ENCODE results near the gene BRSK2.
"Not testable (repeated sequence)": the region's sequence is repeated elsewhere in the genome, so short reads cannot be mapped to it uniquely, and the experiment has no call there.

The BRSK2 gene

DNA sequence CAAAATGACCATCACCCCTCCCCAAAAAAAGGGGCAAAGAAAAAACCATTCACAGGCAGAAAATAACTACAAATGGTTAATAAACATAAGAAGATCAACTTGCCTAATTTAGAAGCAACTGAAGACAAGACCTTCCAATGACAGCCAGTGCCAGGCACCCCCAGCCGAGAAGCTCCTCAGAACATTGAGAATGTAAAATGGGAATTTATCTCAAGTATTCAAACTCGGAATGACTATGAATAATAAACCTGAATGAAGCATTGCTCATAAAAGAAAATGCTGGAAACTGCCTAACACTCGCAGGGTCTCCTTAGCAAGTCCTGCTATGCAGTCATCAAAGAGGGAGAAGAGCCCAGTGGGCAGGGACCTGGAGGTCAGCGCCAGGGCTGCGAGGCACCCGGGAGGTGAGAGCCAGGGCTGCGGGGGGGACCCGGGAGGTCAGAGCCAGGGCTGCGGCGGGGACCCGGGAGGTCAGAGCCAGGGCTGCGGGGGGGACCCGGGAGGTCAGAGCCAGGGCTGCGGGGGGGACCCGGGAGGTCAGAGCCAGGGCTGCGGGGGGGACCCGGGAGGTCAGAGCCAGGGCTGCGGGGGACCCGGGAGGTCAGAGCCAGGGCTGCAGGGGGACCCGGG is 120.0 kb downstream of the BRSK2 start:
- Histone ChIP-seq H3K27ac (ENCODE audit: insufficient read depth, low read length, poor library complexity, severe bottlenecking) (no peak overlapping the region), H3K4me1 (ENCODE audit: control insufficient read depth, insufficient read depth, low read length, poor library complexity, severe bottlenecking) (peaks cover 7% of the 10 kb centered on the region), H3K4me3 (ENCODE audit: insufficient read depth, low read depth, low read length, poor library complexity, severe bottlenecking) (no peak overlapping the region), H3K9me3 (ENCODE audit: control insufficient read depth, low read length) (no peaks in the 10 kb centered on the region), H3K27me3 (replicated peaks; ENCODE audit: control insufficient read depth, insufficient read depth, low read length, poor library complexity, severe bottlenecking) (no peaks in the 10 kb centered on the region), H3K36me3 (ENCODE audit: control insufficient read depth, insufficient read depth, low read length) (no peaks in the 10 kb centered on the region)
- no peak for DNase-seq

DNA sequence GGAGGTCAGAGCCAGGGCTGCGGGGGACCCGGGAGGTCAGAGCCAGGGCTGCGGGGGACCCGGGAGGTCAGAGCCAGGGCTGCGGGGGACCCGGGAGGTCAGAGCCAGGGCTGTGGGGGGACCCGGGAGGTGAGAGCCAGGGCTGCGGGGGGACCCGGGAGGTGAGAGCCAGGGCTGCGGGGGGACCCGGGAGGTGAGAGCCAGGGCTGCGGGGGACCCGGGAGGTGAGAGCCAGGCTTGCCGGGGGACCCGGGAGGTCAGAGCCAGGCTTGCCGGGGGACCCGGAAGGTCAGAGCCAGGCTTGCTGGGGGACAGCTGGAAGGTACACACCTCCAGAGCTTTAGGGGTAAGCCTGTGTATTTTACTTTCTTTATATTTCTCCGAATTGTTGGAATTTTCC is 120.6 kb downstream of the BRSK2 start:
- H3K36me3 ChIP-seq (ENCODE audit: control insufficient read depth, insufficient read depth, low read length); DNase-seq: not testable (repeated sequence)

DNA sequence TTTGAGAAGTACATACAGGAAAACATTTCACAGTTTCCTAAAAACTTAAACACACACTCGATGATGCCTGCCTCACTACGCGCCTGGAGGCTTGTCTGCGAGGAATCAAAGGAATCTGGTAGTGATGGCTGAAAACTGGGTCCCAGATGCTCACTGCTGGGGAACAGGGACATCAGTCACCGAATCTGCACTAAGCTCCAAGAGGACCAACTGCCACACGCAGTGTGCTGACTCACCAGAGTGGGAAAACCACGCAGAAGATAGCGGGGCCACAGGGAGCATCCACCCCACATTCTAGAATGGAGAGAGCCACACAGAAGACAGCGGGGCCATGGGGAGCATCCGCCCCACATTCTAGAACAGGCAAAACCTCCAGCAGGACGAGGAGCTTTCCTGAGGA is 121.2 kb downstream of the BRSK2 start:
- Histone ChIP-seq H3K4me1 (ENCODE audit: control insufficient read depth, insufficient read depth, low read length, poor library complexity, severe bottlenecking) (peaks cover 13% of the 10 kb centered on the region), H3K4me3 (ENCODE audit: insufficient read depth, low read depth, low read length, poor library complexity, severe bottlenecking) (no peak overlapping the region), H3K9me3 (ENCODE audit: control insufficient read depth, low read length) (no peaks in the 10 kb centered on the region), H3K36me3 (ENCODE audit: control insufficient read depth, insufficient read depth, low read length) (no peaks in the 10 kb centered on the region), H3K27ac (ENCODE audit: insufficient read depth, low read length, poor library complexity, severe bottlenecking) (no peak overlapping the region), H3K27me3 (replicated peaks; ENCODE audit: control insufficient read depth, insufficient read depth, low read length, poor library complexity, severe bottlenecking) (no peaks in the 10 kb centered on the region)
- DNase-seq = no peak

More for the DNA sequence above, 120.6 kb downstream of the BRSK2 start:
- not testable (repeated sequence) for H3K9me3 ChIP-seq (ENCODE audit: control insufficient read depth, low read length); H3K27ac ChIP-seq (ENCODE audit: insufficient read depth, low read length, poor library complexity, severe bottlenecking); H3K27me3 ChIP-seq (replicated peaks; ENCODE audit: control insufficient read depth, insufficient read depth, low read length, poor library complexity, severe bottlenecking); H3K4me3 ChIP-seq (ENCODE audit: insufficient read depth, low read depth, low read length, poor library complexity, severe bottlenecking); H3K4me1 ChIP-seq (ENCODE audit: control insufficient read depth, insufficient read depth, low read length, poor library complexity, severe bottlenecking)

DNA sequence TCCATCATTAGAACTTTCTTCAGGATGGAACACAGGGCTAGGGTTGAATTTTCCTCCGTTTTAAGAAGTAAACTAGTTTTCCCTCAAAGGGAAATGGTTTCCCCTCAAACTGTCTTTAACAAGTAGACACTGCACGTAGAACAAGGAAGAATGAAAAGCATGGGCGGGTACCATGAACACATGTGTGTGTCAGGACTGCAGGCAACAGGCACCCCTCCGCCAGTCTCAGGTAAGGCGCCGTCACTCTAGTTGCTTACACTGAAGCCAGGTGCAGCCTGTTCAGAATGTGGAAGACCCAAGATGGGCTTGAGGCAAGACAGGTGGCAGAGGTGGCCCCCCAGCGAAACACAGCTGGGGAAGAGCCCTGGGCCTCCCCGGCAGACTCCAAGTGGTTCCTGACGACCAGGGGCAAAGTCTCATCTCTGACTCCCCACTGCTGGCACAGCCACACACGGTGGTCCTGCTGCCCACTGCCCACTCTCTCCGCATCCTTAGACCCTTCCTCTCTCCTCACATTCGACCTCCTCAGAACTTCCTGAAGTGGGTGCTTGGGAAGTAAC is 122.3 kb downstream of the BRSK2 start:
- H3K4me1 ChIP-seq (ENCODE audit: control insufficient read depth, insufficient read depth, low read length, poor library complexity, severe bottlenecking) = peaks cover 19% of the 10 kb centered on the region
- no peaks in the 10 kb centered on the region for H3K9me3 ChIP-seq (ENCODE audit: control insufficient read depth, low read length)
- no peak overlapping the region for H3K4me3 ChIP-seq (ENCODE audit: insufficient read depth, low read depth, low read length, poor library complexity, severe bottlenecking)
- DNase-seq = no peak
- no peak overlapping the region for H3K27ac ChIP-seq (ENCODE audit: insufficient read depth, low read length, poor library complexity, severe bottlenecking)
- no peaks in the 10 kb centered on the region for H3K36me3 ChIP-seq (ENCODE audit: control insufficient read depth, insufficient read depth, low read length)
- H3K27me3 ChIP-seq (replicated peaks; ENCODE audit: control insufficient read depth, insufficient read depth, low read length, poor library complexity, severe bottlenecking) = no peaks in the 10 kb centered on the region
